ENCODE measurements around the gene CTH.

- TF ChIP-seq EZH2 (IDR thresholded peaks at IDR 0.05; ENCODE audit: borderline replicate concordance, low read depth, low read length, poor library complexity, severe bottlenecking): no peak
- TF ChIP-seq CTCF (conservative IDR thresholded peaks at IDR 0.05; ENCODE audit: low read depth, low read length): no peak
Observed at GRCh38 chr1:70420320-70420719, 9.3 kb downstream of the CTH start.
